Endothelial cell (in vitro differentiated cells): ENCODE data around the gene TESMIN. TPM values are rescaled to one million over a fixed set of nuclear protein-coding genes. Genes with fewer than 3 reads are reported as not detected.

ENCODE experiments used
- DNase-seq: peaks from one replicate; pipeline ENCODE4 v3.0.0; 2021; ENCODE audit warnings: low spot score
- H3K27ac Mint-ChIP-seq: one replicate; pipeline ENCODE4 v1.8.0; 2021; ENCODE audit warnings: mixed read lengths, inconsistent platforms; ENCODE audit not compliant: unreplicated experiment
- H3K27me3 Mint-ChIP-seq: one replicate; pipeline ENCODE4 v1.8.0; 2021; ENCODE audit warnings: mild to moderate bottlenecking, moderate library complexity, mixed read lengths, inconsistent platforms; ENCODE audit not compliant: unreplicated experiment
- H3K36me3 Mint-ChIP-seq: one replicate; pipeline ENCODE4 v1.8.0; 2021; ENCODE audit warnings: mild to moderate bottlenecking, low read depth, mixed read lengths, inconsistent platforms; ENCODE audit not compliant: unreplicated experiment
- H3K4me1 Mint-ChIP-seq: one replicate; pipeline ENCODE4 v1.8.0; 2021; ENCODE audit warnings: mild to moderate bottlenecking, mixed read lengths, inconsistent platforms; ENCODE audit not compliant: unreplicated experiment
- H3K4me3 Mint-ChIP-seq: one replicate; pipeline ENCODE4 v1.8.0; 2021; ENCODE audit warnings: mild to moderate bottlenecking, mixed read lengths, inconsistent platforms; ENCODE audit not compliant: unreplicated experiment
- H3K9me3 Mint-ChIP-seq: one replicate; pipeline ENCODE4 v1.8.0; 2021; ENCODE audit warnings: mixed read lengths, inconsistent platforms; ENCODE audit not compliant: unreplicated experiment
- total RNA-seq: library from RNA; stranded (reverse); fragmentation: NEBNext Ultra II Directional; extraction: Animal tissue kit (Norgen Biotek cat#: 25700); gene quantifications from one replicate; pipeline ENCODE4 v1.2.1, GENCODE V29; 2021; ENCODE audit not compliant: unreplicated experiment
- TF ChIP-seq, protein P1 (sequence below): fragments of 200-600 bp; sonication (generic); IDR thresholded peaks from one replicate; pipeline ENCODE4 v1.5.0; 2021; ENCODE audit warnings: antibody characterized with exemption; ENCODE audit not compliant: unreplicated experiment

Gene TESMIN
- total RNA-seq, 1 donor from 2014 or later: 3.4 TPM

DNA sequence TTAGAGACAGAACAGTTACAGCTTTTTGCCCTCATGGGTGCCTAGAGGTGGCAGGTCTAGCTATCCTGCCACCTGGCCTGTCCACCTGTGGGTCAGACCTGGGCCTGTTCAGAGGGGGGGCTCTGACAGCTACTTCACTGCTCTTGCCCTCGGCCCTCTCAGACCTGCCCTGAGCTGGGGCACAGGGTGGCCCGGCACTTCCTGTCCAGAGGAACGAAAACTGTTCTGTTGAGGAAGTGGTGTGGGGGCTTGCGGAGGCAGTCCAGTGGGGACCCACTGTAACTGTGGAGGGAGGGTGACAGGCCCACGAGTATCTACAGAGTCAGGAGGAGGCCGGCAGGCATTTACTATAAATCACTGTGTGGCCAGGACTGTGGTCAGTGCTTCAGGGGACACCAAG, 16.2 kb downstream of the TESMIN start:
- H3K4me1 Mint-ChIP-seq: peaks cover 22% of the 10 kb centered on the region
- no peaks in the 10 kb centered on the region for H3K9me3 Mint-ChIP-seq
- TF ChIP-seq, protein P1, sequence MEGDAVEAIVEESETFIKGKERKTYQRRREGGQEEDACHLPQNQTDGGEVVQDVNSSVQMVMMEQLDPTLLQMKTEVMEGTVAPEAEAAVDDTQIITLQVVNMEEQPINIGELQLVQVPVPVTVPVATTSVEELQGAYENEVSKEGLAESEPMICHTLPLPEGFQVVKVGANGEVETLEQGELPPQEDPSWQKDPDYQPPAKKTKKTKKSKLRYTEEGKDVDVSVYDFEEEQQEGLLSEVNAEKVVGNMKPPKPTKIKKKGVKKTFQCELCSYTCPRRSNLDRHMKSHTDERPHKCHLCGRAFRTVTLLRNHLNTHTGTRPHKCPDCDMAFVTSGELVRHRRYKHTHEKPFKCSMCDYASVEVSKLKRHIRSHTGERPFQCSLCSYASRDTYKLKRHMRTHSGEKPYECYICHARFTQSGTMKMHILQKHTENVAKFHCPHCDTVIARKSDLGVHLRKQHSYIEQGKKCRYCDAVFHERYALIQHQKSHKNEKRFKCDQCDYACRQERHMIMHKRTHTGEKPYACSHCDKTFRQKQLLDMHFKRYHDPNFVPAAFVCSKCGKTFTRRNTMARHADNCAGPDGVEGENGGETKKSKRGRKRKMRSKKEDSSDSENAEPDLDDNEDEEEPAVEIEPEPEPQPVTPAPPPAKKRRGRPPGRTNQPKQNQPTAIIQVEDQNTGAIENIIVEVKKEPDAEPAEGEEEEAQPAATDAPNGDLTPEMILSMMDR: no peak
- no peak for DNase-seq
- H3K27me3 Mint-ChIP-seq: no peaks in the 10 kb centered on the region
- no peak overlapping the region for H3K4me3 Mint-ChIP-seq
- no peaks in the 10 kb centered on the region for H3K36me3 Mint-ChIP-seq
- no peak overlapping the region for H3K27ac Mint-ChIP-seq

DNA sequence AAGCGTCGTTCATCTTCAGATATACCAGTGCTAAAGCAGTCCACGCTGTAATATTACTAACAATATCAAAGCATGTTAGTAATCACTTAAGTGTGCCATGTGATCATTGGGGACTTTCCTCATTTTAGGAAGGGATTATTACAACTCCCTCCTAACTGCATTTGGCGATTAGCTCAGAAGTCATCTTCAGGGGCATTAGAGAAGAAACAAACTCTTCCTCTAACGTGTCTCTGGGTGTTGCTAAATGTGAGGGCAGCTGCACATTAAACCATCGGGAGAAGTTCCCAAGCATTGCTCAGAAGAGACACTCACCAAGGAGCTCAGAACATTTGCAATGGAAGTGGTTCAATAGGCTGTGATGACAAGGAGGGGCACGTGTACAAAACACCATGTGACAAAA, 17.2 kb downstream of the TESMIN start:
- TF ChIP-seq, protein P1: no peak
- Mint-ChIP-seq H3K36me3 (no peaks in the 10 kb centered on the region), H3K9me3 (no peaks in the 10 kb centered on the region), H3K27me3 (no peaks in the 10 kb centered on the region), H3K27ac (no peak overlapping the region), H3K4me1 (peaks cover 22% of the 10 kb centered on the region), H3K4me3 (no peak overlapping the region)
- no peak for DNase-seq

DNA sequence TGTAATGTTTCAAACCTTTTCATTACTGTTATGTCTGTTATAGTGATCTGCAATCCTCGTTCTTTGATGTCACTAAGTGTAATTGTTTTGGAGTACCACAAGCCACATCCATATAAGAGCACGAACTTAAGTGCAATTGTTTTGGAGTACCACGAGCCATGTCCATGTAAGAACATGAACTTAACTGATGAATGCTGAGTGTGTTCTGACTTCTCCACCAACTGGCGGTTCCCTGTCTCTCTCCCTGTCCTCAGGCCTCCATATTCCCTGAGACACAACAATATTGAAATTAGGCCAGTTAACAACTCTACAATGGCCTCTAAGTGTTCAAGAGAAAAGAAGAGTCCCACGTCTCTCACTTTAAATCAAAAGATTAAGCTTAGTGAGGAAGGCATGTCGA, 23.5 kb downstream of the TESMIN start:
- Mint-ChIP-seq H3K4me1 (peaks cover 2% of the 10 kb centered on the region), H3K9me3 (no peaks in the 10 kb centered on the region), H3K36me3 (no peaks in the 10 kb centered on the region), H3K27ac (no peak overlapping the region), H3K4me3 (no peak overlapping the region), H3K27me3 (no peaks in the 10 kb centered on the region)
- TF ChIP-seq, protein P1: no peak
- no peak for DNase-seq

DNA sequence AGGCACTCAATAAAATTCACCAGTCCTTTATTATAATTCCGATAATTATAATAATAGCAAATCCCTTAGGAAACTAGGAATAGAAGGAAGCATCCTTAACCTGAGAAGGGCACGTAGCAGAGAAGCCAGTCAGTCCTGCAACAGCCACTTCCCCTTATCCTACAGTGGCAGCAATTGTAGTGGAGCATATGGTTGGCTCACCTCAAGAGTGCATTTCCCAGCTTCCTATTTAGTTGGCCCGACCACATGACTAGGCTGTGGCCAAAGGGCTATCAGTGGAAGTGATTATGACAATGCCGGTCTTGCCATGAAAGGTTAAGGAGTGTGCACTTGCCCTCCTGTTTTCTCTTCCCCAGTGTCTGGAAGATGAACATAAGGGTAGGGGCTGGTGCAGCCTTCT, 27.0 kb downstream of the TESMIN start:
- no peak overlapping the region for H3K4me3 Mint-ChIP-seq
- H3K36me3 Mint-ChIP-seq: no peaks in the 10 kb centered on the region
- TF ChIP-seq, protein P1: no peak
- DNase-seq: no peak
- no peaks in the 10 kb centered on the region for H3K4me1 Mint-ChIP-seq
- H3K27ac Mint-ChIP-seq: no peak overlapping the region
- H3K9me3 Mint-ChIP-seq: no peaks in the 10 kb centered on the region
- H3K27me3 Mint-ChIP-seq: no peaks in the 10 kb centered on the region

DNA sequence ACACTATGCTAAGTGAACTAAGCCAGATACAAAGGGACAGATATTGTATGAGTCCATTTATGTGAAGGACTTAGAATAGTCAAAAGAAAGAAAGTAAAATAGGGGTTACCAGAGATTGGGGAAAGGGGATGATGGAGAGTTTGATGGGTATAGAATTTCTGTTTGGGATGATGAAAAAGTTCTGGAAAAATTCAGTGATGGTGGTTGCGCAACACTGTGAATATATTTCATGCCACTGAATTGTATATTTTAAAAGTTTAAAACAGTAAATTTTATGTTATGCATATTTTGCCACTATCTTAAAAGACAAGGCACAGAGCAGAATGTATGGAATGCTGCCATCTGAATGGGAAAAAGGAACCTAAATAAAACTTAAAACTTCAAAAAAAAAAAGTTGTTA, 29.2 kb downstream of the TESMIN start:
- Mint-ChIP-seq H3K36me3 (no peaks in the 10 kb centered on the region), H3K27me3 (no peaks in the 10 kb centered on the region), H3K9me3 (no peaks in the 10 kb centered on the region), H3K27ac (no peak overlapping the region), H3K4me1 (no peaks in the 10 kb centered on the region), H3K4me3 (no peak overlapping the region)
- TF ChIP-seq, protein P1: no peak
- DNase-seq: no peak
